IPS-11a (cell line): ENCODE measurements around the gene TAOK1.
A peak's percentile ranks its signal among the peaks of the same experiment; 100 is the strongest.

Source experiments
- H3K4me3 ChIP-seq: one replicate; pipeline ENCODE4 v1.5.1; 2013; ENCODE audit warnings: low read depth, low read length, control low read depth

TAOK1 gene

DNA sequence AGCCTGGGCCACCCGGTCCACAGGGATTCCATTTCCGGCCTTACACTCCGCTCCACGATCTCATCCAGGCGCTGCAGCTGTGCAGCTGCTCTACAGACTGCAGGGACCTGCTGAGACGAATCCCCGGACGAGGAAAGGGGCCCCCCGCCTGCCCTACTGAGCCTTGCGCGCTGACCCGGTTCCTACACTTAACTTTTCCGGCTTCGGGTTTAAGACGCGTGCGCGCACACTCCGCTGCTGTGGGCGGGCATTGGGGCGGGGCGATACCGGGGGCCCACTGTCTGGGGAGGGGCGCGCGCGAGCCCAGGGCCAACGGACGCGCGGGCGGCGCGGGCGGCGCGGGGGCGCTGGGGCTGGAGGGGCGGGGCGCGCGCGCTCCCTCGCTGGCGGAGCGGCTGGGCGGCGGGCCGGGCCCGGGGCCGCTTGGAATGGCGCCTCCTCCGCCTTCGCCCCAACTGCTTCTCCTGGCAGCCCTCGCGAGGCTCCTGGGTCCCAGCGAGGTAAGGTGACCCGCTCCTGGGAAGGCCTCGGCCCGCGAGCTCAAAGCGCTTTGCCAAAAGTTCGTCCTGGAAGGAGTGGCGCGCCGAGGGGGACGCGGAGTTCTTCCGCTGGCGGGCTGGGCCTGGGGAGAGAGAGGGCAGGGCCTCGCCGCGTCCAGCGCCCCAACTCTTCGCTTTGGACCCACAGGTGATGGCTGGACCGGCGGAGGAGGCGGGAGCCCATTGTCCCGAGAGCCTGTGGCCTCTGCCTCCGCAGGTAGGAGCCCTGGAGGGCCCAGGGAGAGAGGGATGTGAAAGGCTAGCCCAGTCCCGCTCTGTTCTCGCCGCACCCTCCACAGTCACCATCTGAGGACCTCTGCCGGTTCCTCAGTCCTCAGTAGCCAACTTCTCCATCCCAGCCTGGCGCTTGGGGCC, 178.4 kb downstream of the TAOK1 start, which contains the start of gene TP53I13:
Gene TP53I13, plus strand, starts transcription at position 371 of the 914 bp plus-strand sequence. Its CDS starts 58 bp downstream, at position 429.
- H3K4me3 ChIP-seq: peak within 1 kb of the TSS; percentile 72

DNA sequence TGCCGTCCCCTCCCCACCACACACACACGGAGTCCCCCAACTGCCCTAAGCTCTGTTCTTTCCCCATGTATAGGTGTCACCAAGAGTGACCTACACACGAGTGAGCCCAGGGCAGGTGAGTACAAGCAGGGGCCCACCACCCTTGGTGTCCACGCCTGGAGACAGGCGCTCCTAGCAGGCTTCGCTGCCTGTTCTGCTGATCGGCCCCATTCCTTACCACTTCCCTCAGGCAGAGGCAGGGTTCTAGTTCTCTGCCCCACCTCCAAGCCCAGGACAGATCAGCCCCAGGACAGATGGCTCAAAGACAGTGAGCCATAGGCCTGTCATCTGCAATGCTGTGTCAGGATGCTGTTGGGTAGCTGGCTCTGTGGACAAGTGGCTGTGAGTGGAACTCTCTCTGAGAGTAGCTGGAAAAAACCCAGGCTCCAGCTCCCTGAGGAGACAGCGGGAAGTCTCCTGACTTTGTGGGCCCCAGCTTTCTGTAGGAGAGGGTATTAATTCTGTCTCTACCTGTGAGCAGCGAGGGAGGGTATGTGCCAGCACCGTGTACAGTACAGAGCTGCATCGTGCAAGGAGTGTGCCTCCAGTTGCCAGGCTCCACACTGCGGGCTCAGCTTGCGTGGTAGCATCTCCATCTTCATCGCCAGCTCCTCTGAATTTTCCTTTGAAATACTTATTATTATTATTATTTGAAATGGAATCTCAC, 179.2 kb downstream of the TAOK1 start:
- H3K4me3 ChIP-seq: peak overlapping the region; percentile 72

DNA sequence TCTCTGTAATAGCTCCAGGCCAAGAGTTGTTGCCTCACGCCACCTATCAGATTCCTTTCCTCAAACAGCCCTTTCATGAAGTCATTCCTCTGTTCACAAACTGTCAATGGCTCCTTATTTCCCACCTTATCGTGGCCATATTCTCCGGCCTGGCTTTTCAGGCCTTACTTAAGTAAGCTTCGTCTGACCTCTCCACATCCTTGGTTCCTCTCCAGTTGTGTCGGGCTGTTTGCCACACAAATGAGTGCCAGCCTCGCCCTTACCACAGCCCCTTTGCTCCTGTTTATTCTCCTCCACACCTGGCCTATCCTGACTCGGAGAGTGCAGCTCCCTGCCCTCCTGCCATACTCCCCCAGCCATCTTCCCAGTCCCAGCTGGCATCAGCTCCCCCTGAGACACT, 180.4 kb downstream of the TAOK1 start:
- no peak overlapping the region for H3K4me3 ChIP-seq

- no peak overlapping the region for H3K4me3 ChIP-seq
Observed at GRCh38 chr17:29571486-29571882, 181.3 kb downstream of the TAOK1 start.

GRCh38 chr17:29571883-29572681, 181.9 kb downstream of the TAOK1 start:
- H3K4me3 ChIP-seq: no peak overlapping the region

DNA sequence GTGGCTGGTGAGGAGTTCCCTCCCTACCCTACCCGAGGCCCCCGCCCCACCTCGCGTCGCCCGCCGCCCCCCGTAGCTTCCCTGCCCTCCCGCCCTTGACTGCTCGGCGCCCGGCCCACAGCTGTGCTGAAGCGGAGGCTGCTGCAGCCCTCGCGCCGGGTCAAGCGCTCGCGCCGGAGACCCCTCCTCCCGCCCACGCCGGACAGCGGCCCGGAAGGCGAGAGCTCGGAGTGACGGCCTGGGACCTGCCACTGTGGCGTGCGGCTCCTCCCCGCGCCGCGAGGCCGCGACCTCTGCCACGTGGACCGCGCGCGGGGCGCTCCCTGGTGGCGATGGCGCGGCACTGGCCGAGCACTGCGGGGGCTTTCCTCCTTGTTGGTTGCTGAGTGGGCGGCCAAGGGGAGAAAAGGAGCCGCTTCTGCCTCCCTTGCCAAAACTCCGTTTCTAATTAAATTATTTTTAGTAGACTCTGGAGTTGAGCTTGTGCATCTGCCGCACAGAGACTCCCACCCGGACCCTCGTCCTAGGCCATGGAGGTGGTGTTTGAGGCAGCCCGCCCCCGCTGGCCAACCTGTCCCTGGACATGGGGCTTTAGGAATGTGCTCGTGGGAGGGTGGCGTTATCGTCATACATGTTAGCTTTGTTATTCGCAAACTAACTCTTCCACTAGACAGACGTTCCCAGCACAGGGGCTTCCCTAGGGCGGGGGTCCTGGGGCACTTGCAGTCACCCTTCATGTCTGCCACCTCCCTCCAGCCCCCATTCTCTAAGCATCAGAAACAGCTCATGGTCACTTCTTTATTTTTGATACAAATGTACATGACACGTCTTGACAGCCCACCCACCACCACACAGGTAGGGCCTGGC, 182.8 kb downstream of the TAOK1 start:
- no peak overlapping the region for H3K4me3 ChIP-seq

- H3K4me3 ChIP-seq: no peak overlapping the region
Observed at GRCh38 chr17:29573558-29573869, 183.4 kb downstream of the TAOK1 start.

DNA sequence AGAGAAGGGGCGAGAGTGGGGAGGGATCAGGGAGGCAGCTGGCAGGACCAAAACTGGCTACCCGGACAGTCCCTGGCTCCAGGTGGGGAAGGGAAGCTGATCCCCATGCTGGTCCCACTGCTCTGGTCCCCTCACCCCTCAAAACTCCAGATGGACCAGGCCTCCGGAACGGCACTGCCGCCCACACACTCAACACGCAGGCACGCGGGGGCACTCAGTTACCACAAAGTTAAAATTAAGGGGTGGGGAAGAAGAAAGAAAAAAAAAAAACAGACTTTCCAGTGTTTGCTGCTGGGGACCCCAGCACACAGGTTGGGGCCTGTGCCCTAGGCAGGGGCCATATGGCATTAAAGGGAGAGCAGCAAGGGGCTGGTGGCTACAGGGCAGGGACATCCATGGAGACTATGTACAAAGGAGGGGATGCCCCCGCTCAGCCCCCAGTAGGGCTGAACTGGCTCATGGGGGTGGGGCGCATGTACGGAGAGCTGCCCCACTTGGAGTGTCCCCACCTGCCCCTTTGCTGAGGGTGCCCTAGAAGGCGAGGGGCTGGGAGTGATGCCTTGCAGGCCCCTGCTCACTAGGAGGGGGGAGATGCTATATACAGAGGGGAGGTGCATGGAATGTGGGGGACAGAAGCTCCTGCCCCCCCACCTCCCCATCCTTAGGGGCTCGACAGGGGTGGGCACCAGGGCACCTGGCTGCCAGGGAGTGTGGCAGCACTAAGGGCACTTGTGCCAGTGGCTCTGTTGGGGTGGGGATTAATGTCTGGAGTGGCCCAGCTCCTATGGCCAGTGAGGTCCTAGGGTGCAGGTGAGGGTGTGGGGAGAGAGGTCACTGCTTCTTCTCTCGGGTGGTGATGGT, 183.9 kb downstream of the TAOK1 start:
- H3K4me3 ChIP-seq: no peak overlapping the region

DNA sequence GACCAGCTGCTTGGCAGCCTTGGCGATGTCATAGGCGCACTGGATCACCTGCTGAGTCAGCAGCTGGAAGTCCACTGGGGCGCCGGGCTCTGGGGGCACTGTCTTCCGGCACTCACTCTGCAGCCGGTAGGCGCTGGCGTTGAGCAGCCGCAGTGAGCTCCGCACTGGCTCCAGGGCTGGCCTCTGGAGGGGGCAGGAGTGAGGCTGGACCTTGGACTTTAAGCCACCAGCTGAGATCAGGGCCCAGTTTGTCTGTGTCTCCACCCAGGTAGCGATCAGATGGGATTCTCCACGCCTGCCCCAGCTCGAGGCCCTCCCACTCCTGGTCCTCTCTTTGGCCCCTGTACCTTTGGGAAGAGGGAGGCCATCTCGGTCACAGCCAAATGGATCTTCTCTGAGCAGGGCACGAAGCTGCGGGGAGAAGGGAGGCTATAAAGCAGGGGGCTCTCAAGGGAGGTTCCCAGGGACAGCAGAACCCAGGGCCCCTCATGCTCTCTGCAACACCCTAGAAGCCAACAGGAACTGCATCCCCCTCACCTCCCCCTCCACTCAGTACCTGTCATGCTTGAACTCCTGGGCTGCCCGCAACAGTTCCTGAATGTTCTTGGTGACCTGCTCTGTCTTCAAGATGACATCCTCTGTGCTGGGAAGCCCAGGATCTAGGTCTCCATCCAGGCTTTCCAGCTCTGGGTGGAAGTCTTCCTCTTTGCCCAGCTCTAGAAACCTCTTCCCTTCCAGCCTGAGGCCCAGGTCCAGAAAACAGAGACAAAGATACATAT, 184.8 kb downstream of the TAOK1 start:
- H3K4me3 ChIP-seq: no peak overlapping the region

DNA sequence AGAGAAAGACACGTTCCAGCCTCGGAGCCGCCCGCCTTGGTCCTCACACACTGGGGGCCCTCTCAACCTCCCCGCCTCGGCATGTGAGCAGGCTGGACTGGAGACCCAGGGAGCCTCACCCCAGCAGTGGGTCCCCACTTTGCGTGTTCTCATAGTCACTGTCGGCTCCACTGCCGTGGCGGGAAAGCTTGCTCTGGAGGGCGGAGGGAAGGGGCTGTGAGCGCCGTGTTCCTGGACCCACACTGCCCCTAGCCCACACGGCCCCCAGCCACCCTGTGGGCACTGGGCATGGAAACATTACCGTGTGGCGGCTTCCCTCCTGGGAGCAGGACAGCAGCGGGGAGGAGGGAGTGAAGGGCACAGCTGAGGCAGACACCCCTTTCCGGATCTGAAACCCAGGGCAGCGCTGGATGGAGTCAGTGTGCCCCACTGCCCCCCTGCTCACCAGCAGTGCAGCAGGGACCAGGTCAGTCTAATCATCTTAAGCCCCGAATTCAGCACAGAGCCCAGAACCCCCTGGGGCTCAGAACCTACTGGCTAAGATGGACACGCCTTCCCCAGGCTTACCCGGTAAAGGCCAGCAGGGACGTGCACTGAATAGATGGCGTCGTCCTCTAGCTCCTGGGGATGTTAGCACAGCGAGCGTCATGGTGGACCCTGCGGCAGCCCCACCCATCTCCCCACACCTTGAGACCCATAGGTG, 185.5 kb downstream of the TAOK1 start:
- H3K4me3 ChIP-seq: no peak overlapping the region

GRCh38 chr17:29576214-29577000, 186.2 kb downstream of the TAOK1 start:
- H3K4me3 ChIP-seq: no peak overlapping the region

GRCh38 chr17:29577001-29577370, 186.8 kb downstream of the TAOK1 start:
- no peak overlapping the region for H3K4me3 ChIP-seq

DNA sequence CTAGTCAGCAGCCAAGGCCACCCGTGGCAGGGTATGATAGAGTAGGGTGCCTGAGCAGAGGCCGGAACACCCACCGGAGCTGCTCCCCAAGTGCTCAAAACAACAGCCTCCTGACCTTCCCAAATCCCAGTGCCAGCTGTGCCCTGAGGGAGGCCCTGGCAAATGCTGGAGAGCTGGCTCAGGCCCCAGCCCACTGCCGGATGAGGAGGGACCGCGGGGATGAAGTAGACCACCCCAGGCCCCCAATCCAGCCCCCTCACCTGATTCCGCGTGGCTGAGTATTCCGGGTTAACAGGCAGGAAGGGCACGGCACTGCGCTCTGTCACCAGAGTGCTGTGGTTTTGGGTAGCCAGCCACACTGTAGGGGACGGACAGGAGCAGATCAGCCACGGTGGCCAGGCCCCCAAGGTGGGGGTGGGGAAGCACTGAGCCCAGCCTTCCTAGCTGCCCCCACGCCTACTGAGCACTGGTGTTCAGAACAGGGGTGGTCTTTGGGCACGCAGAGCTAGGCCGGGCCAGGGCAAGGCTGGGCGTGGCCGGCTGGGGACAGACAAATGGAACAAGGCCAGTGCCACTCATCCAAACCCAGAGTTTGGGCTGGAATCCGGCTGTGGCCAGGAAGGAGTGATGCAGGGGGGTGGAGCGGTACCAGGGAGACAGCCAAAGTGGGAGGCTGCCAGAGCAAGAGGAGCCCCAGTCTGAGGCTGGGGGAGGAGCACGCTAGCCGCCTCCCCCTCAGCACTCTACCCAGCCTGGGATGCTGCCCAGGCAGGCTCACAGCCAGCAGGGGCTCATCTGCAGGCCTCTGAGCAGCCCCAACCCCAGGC, 187.4 kb downstream of the TAOK1 start:
- no peak overlapping the region for H3K4me3 ChIP-seq

GRCh38 chr17:29578626-29579485, 188.7 kb downstream of the TAOK1 start:
- no peak overlapping the region for H3K4me3 ChIP-seq

DNA sequence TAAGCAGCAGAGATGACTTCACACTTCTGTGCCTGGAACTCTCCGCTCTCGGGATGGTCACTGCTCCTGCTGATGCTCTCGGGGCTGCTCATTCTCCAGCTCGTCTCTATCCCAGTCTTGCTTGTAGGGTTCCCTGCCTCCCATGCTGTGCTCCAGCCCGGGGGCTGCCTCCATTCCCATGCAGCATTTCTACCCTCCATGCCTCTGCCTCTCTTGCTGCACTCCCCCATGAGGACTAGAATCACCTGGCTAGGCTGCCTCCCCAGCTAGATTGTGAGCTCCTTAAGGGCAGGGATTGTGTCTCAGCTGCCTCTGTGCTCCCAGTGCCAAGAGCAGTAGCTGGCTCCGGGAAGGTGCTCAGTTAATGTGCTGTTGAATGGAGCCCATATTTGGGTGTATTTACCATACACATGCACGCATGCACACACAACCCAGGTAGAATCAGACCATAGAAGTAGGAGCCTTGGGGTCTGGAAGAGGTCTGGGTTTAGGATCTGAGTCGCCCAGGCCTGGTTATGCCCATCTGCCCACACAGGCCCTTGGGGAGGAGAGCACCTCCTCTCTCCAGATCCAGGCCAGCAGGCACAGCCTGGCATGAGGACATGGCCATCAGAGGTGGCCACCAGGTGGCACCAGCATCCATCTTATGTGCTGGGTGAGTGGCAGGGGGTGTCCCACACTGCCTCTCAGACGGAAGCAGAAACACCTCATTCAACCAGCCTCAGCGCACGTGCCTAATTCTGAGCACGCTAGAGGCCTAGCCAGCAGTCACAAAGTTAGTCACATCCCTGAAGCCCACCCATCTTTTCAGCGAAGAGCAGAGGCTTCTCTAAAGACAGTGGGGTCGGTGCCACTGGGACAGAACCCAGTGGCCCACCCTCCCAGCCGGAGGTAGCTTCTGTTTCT, 190.0 kb downstream of the TAOK1 start:
- H3K4me3 ChIP-seq: no peak overlapping the region
